ENCODE measurements around the gene CPNE9.

CPNE9 gene

DNA sequence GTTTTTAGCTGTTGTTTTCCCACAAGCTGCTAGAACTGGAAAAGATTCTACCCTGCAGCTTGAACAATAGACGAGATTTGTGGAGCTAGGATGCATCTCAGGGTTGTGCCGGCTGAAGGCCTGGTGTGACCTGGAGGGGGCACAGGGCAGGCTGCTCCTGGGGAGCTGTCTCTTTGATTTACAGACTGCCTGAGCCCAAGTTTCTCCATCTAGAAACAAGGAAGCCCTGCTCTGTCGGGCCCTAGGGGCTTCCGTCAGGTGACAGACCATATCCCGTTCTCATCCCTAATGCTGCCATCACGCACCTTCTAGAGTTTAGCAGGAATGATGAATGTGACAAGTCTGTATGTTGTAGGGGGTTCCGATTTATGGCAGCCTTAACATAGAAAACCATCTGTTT, 7.9 kb upstream of the CPNE9 start:
- no peaks in the 10 kb centered on the region for H3K79me2 ChIP-seq (ENCODE audit: insufficient read depth, low read length)
- H4K20me1 ChIP-seq (ENCODE audit: insufficient read depth, low read length): no peaks in the 10 kb centered on the region
- TF ChIP-seq EZH2 (IDR thresholded peaks at IDR 0.05; ENCODE audit: borderline replicate concordance, low read length): no peak
- TF ChIP-seq, protein P1, sequence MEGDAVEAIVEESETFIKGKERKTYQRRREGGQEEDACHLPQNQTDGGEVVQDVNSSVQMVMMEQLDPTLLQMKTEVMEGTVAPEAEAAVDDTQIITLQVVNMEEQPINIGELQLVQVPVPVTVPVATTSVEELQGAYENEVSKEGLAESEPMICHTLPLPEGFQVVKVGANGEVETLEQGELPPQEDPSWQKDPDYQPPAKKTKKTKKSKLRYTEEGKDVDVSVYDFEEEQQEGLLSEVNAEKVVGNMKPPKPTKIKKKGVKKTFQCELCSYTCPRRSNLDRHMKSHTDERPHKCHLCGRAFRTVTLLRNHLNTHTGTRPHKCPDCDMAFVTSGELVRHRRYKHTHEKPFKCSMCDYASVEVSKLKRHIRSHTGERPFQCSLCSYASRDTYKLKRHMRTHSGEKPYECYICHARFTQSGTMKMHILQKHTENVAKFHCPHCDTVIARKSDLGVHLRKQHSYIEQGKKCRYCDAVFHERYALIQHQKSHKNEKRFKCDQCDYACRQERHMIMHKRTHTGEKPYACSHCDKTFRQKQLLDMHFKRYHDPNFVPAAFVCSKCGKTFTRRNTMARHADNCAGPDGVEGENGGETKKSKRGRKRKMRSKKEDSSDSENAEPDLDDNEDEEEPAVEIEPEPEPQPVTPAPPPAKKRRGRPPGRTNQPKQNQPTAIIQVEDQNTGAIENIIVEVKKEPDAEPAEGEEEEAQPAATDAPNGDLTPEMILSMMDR (IDR thresholded peaks at IDR 0.05; ENCODE audit: low read length): no peak
- peaks cover 46% of the 10 kb centered on the region for H3K36me3 ChIP-seq (ENCODE audit: insufficient read depth, low read length)
- H2AFZ ChIP-seq (ENCODE audit: low read length): no peak overlapping the region
- H3K4me3 ChIP-seq (ENCODE audit: low read depth, low read length, poor library complexity, severe bottlenecking): no peak overlapping the region
- peaks cover 6% of the 10 kb centered on the region for H3K4me1 ChIP-seq (ENCODE audit: insufficient read depth, low read length, severe bottlenecking)
- no peak overlapping the region for H3K4me2 ChIP-seq (ENCODE audit: low read length)
- no peaks in the 10 kb centered on the region for H3F3A ChIP-seq (ENCODE audit: insufficient read depth, low read length)
- H3K27me3 ChIP-seq (ENCODE audit: insufficient read depth, low read length): no peaks in the 10 kb centered on the region
- no peak overlapping the region for H3K9ac ChIP-seq (ENCODE audit: low read length)
- no peak overlapping the region for H3K27ac ChIP-seq (ENCODE audit: low read depth, low read length, poor library complexity, severe bottlenecking)
- no peaks in the 10 kb centered on the region for H3K9me2 ChIP-seq (ENCODE audit: low read depth, low read length)
- H3K9me3 ChIP-seq (ENCODE audit: low read length): no peaks in the 10 kb centered on the region

GRCh38 chr3:9696480-9697220, 7.0 kb upstream of the CPNE9 start:
- Histone ChIP-seq H3K9me2 (ENCODE audit: low read depth, low read length) (no peaks in the 10 kb centered on the region), H3K9ac (ENCODE audit: low read length) (no peak overlapping the region), H3K27me3 (ENCODE audit: insufficient read depth, low read length) (no peaks in the 10 kb centered on the region), H3K4me2 (ENCODE audit: low read length) (no peak overlapping the region), H3F3A (ENCODE audit: insufficient read depth, low read length) (no peaks in the 10 kb centered on the region), H4K20me1 (ENCODE audit: insufficient read depth, low read length) (no peaks in the 10 kb centered on the region), H3K9me3 (ENCODE audit: low read length) (no peaks in the 10 kb centered on the region), H2AFZ (ENCODE audit: low read length) (no peak overlapping the region), H3K79me2 (ENCODE audit: insufficient read depth, low read length) (no peaks in the 10 kb centered on the region), H3K27ac (ENCODE audit: low read depth, low read length, poor library complexity, severe bottlenecking) (no peak overlapping the region), H3K4me1 (ENCODE audit: insufficient read depth, low read length, severe bottlenecking) (no peaks in the 10 kb centered on the region), H3K4me3 (ENCODE audit: low read depth, low read length, poor library complexity, severe bottlenecking) (no peak overlapping the region), H3K36me3 (ENCODE audit: insufficient read depth, low read length) (peaks cover 41% of the 10 kb centered on the region)
- TF ChIP-seq, protein P1 (IDR thresholded peaks at IDR 0.05; ENCODE audit: low read length): no peak
- TF ChIP-seq EZH2 (IDR thresholded peaks at IDR 0.05; ENCODE audit: borderline replicate concordance, low read length): no peak

DNA sequence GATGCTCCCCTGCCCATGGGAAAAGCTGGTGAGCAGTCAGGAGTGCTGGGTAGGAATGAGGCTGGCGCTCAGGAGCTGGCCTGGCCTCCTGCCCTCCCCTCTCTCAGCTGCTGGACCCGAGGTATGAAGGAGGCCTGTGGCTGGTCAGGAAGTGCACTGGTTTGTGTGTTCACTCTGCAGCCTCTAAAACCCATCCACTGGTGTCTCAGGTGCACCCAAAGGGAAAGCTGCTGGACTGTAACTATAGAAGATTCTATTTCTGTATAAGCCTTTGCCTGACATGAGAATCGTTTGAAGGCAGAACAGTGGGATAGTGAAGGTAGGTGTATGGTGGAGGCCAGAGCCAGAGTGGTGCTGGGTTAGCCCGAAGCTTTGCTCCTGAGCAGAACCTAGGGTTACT, 5.7 kb upstream of the CPNE9 start:
- H3K27me3 ChIP-seq (ENCODE audit: insufficient read depth, low read length): no peaks in the 10 kb centered on the region
- H3K27ac ChIP-seq (ENCODE audit: low read depth, low read length, poor library complexity, severe bottlenecking): no peak overlapping the region
- H3K9ac ChIP-seq (ENCODE audit: low read length): no peak overlapping the region
- H3K9me3 ChIP-seq (ENCODE audit: low read length): no peaks in the 10 kb centered on the region
- peaks cover 36% of the 10 kb centered on the region for H3K36me3 ChIP-seq (ENCODE audit: insufficient read depth, low read length)
- H3K79me2 ChIP-seq (ENCODE audit: insufficient read depth, low read length): no peaks in the 10 kb centered on the region
- no peak overlapping the region for H2AFZ ChIP-seq (ENCODE audit: low read length)
- TF ChIP-seq, protein P1 (IDR thresholded peaks at IDR 0.05; ENCODE audit: low read length): no peak
- TF ChIP-seq EZH2 (IDR thresholded peaks at IDR 0.05; ENCODE audit: borderline replicate concordance, low read length): no peak
- H3K4me3 ChIP-seq (ENCODE audit: low read depth, low read length, poor library complexity, severe bottlenecking): no peak overlapping the region
- no peaks in the 10 kb centered on the region for H3K9me2 ChIP-seq (ENCODE audit: low read depth, low read length)
- H3K4me1 ChIP-seq (ENCODE audit: insufficient read depth, low read length, severe bottlenecking): no peaks in the 10 kb centered on the region
- H4K20me1 ChIP-seq (ENCODE audit: insufficient read depth, low read length): no peaks in the 10 kb centered on the region
- no peaks in the 10 kb centered on the region for H3F3A ChIP-seq (ENCODE audit: insufficient read depth, low read length)
- no peak overlapping the region for H3K4me2 ChIP-seq (ENCODE audit: low read length)
